Measurements from ENCODE around the gene PALLD.

DNA sequence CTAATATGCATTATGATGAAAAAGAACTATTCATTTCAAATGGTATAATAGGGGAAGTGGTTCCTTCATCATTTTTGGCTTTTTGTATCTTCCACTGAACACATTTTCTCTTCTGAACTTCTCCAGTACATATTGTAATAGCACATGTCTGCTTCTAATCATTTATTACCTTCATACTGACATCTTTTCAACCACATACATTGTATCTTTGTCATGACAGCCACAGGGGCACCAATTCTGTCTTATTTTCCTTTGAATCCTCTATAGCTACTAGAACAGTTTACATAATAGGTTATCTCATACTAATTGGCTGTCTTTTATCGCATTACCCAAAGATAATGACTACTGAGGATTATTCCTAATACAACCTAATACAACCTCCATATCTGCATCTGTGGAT lies 37.7 kb downstream of the PALLD start:
- TF ChIP-seq, protein P1, sequence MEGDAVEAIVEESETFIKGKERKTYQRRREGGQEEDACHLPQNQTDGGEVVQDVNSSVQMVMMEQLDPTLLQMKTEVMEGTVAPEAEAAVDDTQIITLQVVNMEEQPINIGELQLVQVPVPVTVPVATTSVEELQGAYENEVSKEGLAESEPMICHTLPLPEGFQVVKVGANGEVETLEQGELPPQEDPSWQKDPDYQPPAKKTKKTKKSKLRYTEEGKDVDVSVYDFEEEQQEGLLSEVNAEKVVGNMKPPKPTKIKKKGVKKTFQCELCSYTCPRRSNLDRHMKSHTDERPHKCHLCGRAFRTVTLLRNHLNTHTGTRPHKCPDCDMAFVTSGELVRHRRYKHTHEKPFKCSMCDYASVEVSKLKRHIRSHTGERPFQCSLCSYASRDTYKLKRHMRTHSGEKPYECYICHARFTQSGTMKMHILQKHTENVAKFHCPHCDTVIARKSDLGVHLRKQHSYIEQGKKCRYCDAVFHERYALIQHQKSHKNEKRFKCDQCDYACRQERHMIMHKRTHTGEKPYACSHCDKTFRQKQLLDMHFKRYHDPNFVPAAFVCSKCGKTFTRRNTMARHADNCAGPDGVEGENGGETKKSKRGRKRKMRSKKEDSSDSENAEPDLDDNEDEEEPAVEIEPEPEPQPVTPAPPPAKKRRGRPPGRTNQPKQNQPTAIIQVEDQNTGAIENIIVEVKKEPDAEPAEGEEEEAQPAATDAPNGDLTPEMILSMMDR (IDR thresholded peaks at IDR 0.05), result no peak
- TF ChIP-seq EP300 (IDR thresholded peaks at IDR 0.05) (no peak), POLR2A (IDR thresholded peaks at IDR 0.05) (no peak)

Measured in sigmoid colon (tissue), 4 donors.